ENCODE measurements around the gene CREM.

Gene CREM

GRCh38 chr10:35132727-35133126 is 6.1 kb downstream of the CREM start:
- no peak for DNase-seq (ENCODE audit: low read depth)
- H3K4me3 ChIP-seq (ENCODE audit: low read depth, low read length), result no peak overlapping the region

- no peak for DNase-seq (ENCODE audit: low read depth)
- H3K4me3 ChIP-seq (ENCODE audit: low read depth, low read length), result no peak overlapping the region
Measured at GRCh38 chr10:35133586-35133985, 6.9 kb downstream of the CREM start.

- H3K4me3 ChIP-seq (ENCODE audit: low read depth, low read length), result no peak overlapping the region
Measured at GRCh38 chr10:35135861-35136260, 9.2 kb downstream of the CREM start.

GRCh38 chr10:35136263-35136815 is 9.7 kb downstream of the CREM start:
- no peak for DNase-seq (ENCODE audit: low read depth)
- H3K4me3 ChIP-seq (ENCODE audit: low read depth, low read length), result no peak overlapping the region

More at GRCh38 chr10:35135861-35136260, 9.2 kb downstream of the CREM start:
- no peak for DNase-seq (ENCODE audit: low read depth)

DNA sequence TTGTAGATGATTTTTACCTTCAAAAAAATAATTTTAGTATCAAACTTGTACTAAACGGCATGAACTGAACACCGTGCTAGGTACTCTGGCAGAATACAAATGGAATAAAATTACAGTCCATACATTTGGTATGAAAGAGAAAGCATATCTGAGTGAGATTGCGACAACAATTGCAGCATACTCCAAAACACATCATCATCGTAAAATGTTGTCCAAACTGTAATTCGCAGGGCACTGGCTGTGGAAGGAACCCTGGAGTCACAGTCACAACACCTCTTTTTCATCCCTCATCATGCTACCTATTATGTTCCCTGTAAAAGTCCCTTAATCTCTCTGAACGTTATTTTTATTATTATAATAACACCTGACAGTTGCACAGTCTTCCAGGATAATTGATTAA is 13.5 kb downstream of the CREM start:
- DNase-seq (ENCODE audit: low read depth), result no peak
- H3K4me3 ChIP-seq (ENCODE audit: low read depth, low read length), result no peak overlapping the region

GRCh38 chr10:35140727-35141126 is 14.1 kb downstream of the CREM start:
- no peak overlapping the region for H3K4me3 ChIP-seq (ENCODE audit: low read depth, low read length)
- no peak for DNase-seq (ENCODE audit: low read depth)

GRCh38 chr10:35150308-35150707 is 23.7 kb downstream of the CREM start:
- H3K4me3 ChIP-seq (ENCODE audit: low read depth, low read length), result no peak overlapping the region
- DNase-seq (ENCODE audit: low read depth), result no peak

GRCh38 chr10:35152992-35153391 is 26.3 kb downstream of the CREM start:
- no peak overlapping the region for H3K4me3 ChIP-seq (ENCODE audit: low read depth, low read length)
- no peak for DNase-seq (ENCODE audit: low read depth)

- H3K4me3 ChIP-seq (ENCODE audit: low read depth, low read length), result no peak overlapping the region
- DNase-seq (ENCODE audit: low read depth), result no peak
Measured at GRCh38 chr10:35153716-35154115, 27.1 kb downstream of the CREM start.

DNA sequence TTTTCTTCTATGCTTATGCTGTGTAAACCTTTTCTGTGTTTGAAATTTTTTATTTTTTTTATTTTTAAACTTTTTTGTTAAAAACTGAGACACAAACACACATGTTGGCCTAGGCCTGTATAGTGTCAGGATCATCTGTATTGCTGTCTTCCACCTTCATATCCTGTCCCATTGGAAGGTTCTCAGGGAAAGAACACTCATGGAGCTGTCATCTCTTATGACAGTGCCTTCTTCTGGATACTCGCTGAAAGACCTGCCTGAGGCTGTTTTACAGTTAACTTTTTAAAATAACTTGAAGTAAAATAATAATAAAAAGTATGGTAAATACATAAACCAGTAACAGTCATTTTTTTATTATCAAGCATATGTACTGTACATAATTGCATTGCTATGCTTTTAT is 34.1 kb downstream of the CREM start:
- H3K4me3 ChIP-seq (ENCODE audit: low read depth, low read length), result no peak overlapping the region
- no peak for DNase-seq (ENCODE audit: low read depth)

DNA sequence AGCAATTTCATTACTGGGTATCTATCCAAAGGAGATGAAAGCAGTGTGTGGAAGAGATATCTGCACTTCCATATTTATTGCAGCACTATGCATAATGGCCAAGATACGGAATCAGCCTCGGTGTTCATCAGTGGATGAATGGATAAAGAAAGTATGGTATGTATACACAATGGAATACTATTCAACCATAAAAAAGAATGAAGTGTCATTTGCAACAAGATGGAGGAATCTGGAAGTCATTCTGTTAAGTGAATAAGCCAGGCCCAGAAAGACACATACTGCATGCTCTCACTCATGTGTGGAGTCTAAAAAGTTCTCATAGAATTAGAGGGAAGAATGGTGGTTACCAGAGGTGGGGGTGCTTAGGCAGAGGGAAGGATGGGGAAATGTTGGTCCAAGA is 35.3 kb downstream of the CREM start:
- no peak for DNase-seq (ENCODE audit: low read depth)
- H3K4me3 ChIP-seq (ENCODE audit: low read depth, low read length), result no peak overlapping the region

DNA sequence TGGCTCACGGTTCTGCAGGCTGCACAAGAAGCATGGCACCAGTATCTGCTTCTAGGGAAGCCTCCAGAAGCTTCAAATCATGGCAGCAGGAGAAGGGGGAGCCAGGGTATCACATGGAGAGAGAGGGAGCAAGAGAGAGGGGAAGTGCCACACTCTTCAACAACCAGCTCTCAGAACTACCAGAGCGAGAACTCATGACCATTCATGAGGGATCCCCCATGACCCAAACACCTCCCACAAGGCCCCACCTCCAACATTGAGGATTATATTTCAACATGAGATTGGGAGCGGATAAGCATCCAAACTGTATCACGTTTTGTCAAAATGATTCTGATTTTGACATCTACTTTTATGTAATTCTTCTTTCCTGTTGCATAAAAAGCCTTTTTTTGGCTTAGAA is 38.5 kb downstream of the CREM start:
- DNase-seq (ENCODE audit: low read depth), result no peak

DNA sequence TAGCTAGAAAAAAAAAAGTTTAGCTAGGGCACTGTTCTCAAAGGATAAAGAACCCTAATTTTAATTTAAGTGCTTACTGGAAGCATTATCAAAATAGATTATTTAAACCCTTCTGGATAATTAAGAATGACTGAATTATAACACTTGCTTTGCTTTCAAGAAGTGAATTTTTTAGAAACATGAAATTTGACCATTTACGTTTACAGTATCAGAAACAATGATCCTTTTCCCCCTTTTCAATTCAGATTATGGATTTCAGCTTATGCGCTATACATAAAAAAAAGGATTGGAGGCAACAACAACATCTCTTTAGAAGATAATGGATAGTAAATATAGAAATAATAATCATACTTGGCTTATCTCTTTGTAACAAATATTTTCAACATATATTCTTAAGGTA is 39.2 kb downstream of the CREM start:
- DNase-seq (ENCODE audit: low read depth), result no peak
- no peak overlapping the region for H3K4me3 ChIP-seq (ENCODE audit: low read depth, low read length)

More for the DNA sequence above, 38.5 kb downstream of the CREM start:
- H3K4me3 ChIP-seq (ENCODE audit: low read depth, low read length), result no peak overlapping the region

GRCh38 chr10:35166607-35167006 is 40.0 kb downstream of the CREM start:
- no peak for DNase-seq (ENCODE audit: low read depth)
- no peak overlapping the region for H3K4me3 ChIP-seq (ENCODE audit: low read depth, low read length)

- DNase-seq (ENCODE audit: low read depth), result no peak
- H3K4me3 ChIP-seq (ENCODE audit: low read depth, low read length), result no peak overlapping the region
Measured at GRCh38 chr10:35167342-35167741, 40.7 kb downstream of the CREM start.

- H3K4me3 ChIP-seq (ENCODE audit: low read depth, low read length), result no peak overlapping the region
- DNase-seq (ENCODE audit: low read depth), result no peak
Measured at GRCh38 chr10:35172146-35172545, 45.5 kb downstream of the CREM start.

GRCh38 chr10:35172574-35172973 is 45.9 kb downstream of the CREM start:
- peak; percentile 48 for DNase-seq (ENCODE audit: low read depth)
- no peak overlapping the region for H3K4me3 ChIP-seq (ENCODE audit: low read depth, low read length)

- no peak for DNase-seq (ENCODE audit: low read depth)
- no peak overlapping the region for H3K4me3 ChIP-seq (ENCODE audit: low read depth, low read length)
Measured at GRCh38 chr10:35178331-35178730, 51.7 kb downstream of the CREM start.

DNA sequence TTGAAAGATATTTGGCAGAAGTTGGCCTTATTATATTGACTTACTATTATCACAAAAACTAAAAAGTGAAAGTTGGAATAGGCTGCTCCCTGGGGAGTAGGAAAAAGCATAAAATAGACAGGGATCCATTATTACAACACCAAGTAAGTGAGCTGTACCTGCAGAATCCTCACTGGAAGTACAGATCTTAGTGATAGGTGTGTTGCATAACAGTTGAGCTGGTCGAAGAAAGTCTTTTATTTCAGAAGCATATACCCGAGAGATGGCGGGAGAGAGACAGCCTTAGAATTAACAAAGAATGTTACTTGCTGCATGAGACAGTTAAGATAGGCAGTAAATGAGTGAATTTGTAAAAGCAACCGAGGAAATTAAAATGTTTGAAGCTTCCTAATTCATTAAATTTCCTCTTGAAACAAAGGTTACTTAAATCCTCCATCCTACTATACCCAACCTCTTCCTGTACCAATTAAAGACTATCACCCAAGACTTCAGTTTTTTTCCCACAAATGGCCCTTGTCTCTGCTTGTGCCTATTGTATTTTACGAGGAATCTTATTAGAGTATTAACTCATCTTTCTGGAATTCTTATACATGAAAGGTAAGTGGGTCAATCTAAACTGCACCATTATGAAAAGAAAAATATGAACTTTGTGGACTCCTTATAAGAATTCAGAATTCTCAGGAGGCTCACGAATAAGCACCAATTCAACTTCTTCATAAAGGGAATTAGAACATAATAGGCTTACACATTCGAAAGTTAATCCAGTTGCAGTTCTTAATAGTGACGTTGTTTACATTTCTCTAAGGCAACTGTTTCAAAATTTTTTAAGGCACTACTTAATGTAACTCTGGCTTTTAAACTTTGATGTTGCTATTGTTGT is 56.2 kb downstream of the CREM start:
- no peak for DNase-seq (ENCODE audit: low read depth)
- no peak overlapping the region for H3K4me3 ChIP-seq (ENCODE audit: low read depth, low read length)

- H3K4me3 ChIP-seq (ENCODE audit: low read depth, low read length), result no peak overlapping the region
- no peak for DNase-seq (ENCODE audit: low read depth)
Measured at GRCh38 chr10:35184527-35185171, 58.0 kb downstream of the CREM start.
